Upper lobe of left lung (tissue), 6 donors: ENCODE data around the gene CISH. TPM values are rescaled to one million over a fixed set of nuclear protein-coding genes. Genes with fewer than 3 reads are reported as not detected.
A peak's percentile ranks its signal among the peaks of the same experiment; 100 is the strongest.

Experiments
- ATAC-seq, 2 donors: fragments of 200-7000 bp; cut with Tn5 transposase; one replicate each; pipeline ENCODE4 v1.9.1; 2022; ENCODE audit warnings: mild to moderate bottlenecking in 2 of 2, moderate library complexity in 2 of 2; ENCODE audit not compliant: low FRiP score in 2 of 2
- DNase-seq, 2 donors: peaks; one replicate each; pipeline ENCODE4 v3.0.0-alpha.2; 2019 to 2020
- H3K27ac ChIP-seq, 4 donors: fragments of 200-600 bp; sonication (generic); one replicate each; pipeline ENCODE4 v1.5.1; 2016 to 2019
- H3K27me3 ChIP-seq, 4 donors: fragments of 200-600 bp; sonication (generic); one replicate each; pipeline ENCODE4 v1.5.1; 2017 to 2019
- H3K36me3 ChIP-seq, 4 donors: fragments of 200-600 bp; sonication (generic); one replicate each; pipeline ENCODE4 v1.5.1; 2016 to 2019
- H3K4me1 ChIP-seq, 4 donors: fragments of 200-600 bp; sonication (generic); one replicate each; pipeline ENCODE4 v1.5.1; 2018 to 2019
- H3K4me3 ChIP-seq, 4 donors: fragments of 200-600 bp; sonication (generic); one replicate each; pipeline ENCODE4 v1.5.1; 2017 to 2019; ENCODE audit warnings: mild to moderate bottlenecking in 2 of 4, moderate library complexity in 1 of 4
- H3K9me3 ChIP-seq, 4 donors: fragments of 200-600 bp; sonication (generic); one replicate each; pipeline ENCODE4 v1.5.1; 2018 to 2019
- CTCF ChIP-seq, 6 experiments: fragments of 450-650 bp in 4 of 6; fragments of 200-600 bp in 2 of 6; sonication (generic) in 2 of 6; IDR thresholded peaks; one replicate each; pipeline ENCODE4 v1.5.1; 2016 to 2019; ENCODE audit warnings: antibody characterized with exemption in 6 of 6
- EP300 ChIP-seq, 4 donors: sonication (generic); formaldehyde crosslinking; IDR thresholded peaks; one replicate each; pipeline ENCODE4 v1.5.1; 2017; ENCODE audit warnings: antibody characterized with exemption in 4 of 4, control low read depth in 2 of 4
- POLR2A ChIP-seq, 4 donors: fragments of 450-650 bp; IDR thresholded peaks; one replicate each; pipeline ENCODE4 v1.5.1; 2016 to 2017; ENCODE audit warnings: antibody characterized with exemption in 4 of 4, mild to moderate bottlenecking in 2 of 4
- POLR2AphosphoS5 ChIP-seq, 2 donors: sonication (generic); formaldehyde crosslinking; IDR thresholded peaks; one replicate each; pipeline ENCODE4 v1.5.1; 2017; ENCODE audit warnings: antibody characterized with exemption in 2 of 2
- WGBS, 2 donors: methylation state at CpG; one replicate each; pipeline ENCODE4 v1.1.5; 2017 to 2018; 5-methylcytosine and 5-hydroxymethylcytosine counted together
- total RNA-seq, 6 donors: library from RNA; depleted of rRNA in 4 of 6; stranded (reverse); fragments of >200 nt in 4 of 6; gene quantifications; one replicate each; pipeline versions ENCODE4 v1.1.0 to v1.2.1, GENCODE V29; 2016 to 2021
- donor health status: DM: no; HTN: no; CAD: no; lungs with moderate emphysema.
- donor health status: DM: no; HTN: yes; CAD: no; lungs with severe emphysema.

CISH gene
- total RNA-seq, 6 donors from 2014 or later: 35.8 to 66.9 (median 43.1) TPM

GRCh38 chr3:50592568-50592967, 19.0 kb downstream of the CISH start:
- 14 to 20% methylated on average over 2 to 5 of the region's 5 CpGs for WGBS, 2 donors
- H3K4me1 ChIP-seq: peaks cover 27 to 56% (median 40%) of the 10 kb centered on the region in 4 donors
- H3K27ac ChIP-seq: peak overlapping the region; percentile 48 to 91 (median 88)
- H3K27me3 ChIP-seq: no peaks in the 10 kb centered on the region
- ATAC-seq (peak; percentile 34 to 59), DNase-seq (peak in 1 of 2 donors; percentile 80)
- H3K9me3 ChIP-seq: no peaks in the 10 kb centered on the region
- TF ChIP-seq EP300 (IDR thresholded peaks at IDR 0.05) (no peak), POLR2AphosphoS5 (IDR thresholded peaks at IDR 0.05) (no peak), CTCF (IDR thresholded peaks at IDR 0.05) (no peak), POLR2A (IDR thresholded peaks at IDR 0.05) (peak in 1 of 4 donors; percentile 43)
- H3K4me3 ChIP-seq: no peak overlapping the region
- no peaks in the 10 kb centered on the region for H3K36me3 ChIP-seq

GRCh38 chr3:50591196-50591741, 20.3 kb downstream of the CISH start:
- Histone ChIP-seq H3K27ac (peak overlapping the region; percentile 87 to 91 (median 89)), H3K27me3 (no peaks in the 10 kb centered on the region), H3K4me3 (no peak overlapping the region), H3K4me1 (peaks cover 27 to 58% (median 40%) of the 10 kb centered on the region in 4 donors), H3K9me3 (no peaks in the 10 kb centered on the region), H3K36me3 (no peaks in the 10 kb centered on the region)
- no peak for DNase-seq
- TF ChIP-seq CTCF (IDR thresholded peaks at IDR 0.05) (no peak), POLR2AphosphoS5 (IDR thresholded peaks at IDR 0.05) (no peak), EP300 (IDR thresholded peaks at IDR 0.05) (no peak), POLR2A (IDR thresholded peaks at IDR 0.05) (no peak)
- 65% methylated on average over 6 of the region's 9 CpGs; no CpG with 5 or more reads in 1 of the 2 donors for WGBS, 2 donors
- peak in 1 of 2 donors; percentile 9 for ATAC-seq

- Histone ChIP-seq H3K27ac (peak overlapping the region in 1 of 4 donors; percentile 93), H3K27me3 (no peaks in the 10 kb centered on the region), H3K4me1 (peaks cover 33 to 77% (median 47%) of the 10 kb centered on the region in 4 donors), H3K4me3 (no peak overlapping the region), H3K36me3 (no peaks in the 10 kb centered on the region), H3K9me3 (no peaks in the 10 kb centered on the region)
- DNase-seq (no peak), ATAC-seq (no peak)
- 83 to 91% methylated on average over 4 of the region's 4 CpGs for WGBS, 2 donors
- TF ChIP-seq EP300 (IDR thresholded peaks at IDR 0.05) (no peak), CTCF (IDR thresholded peaks at IDR 0.05) (no peak), POLR2AphosphoS5 (IDR thresholded peaks at IDR 0.05) (no peak), POLR2A (IDR thresholded peaks at IDR 0.05) (no peak)
Observed at GRCh38 chr3:50588759-50589433, 22.7 kb downstream of the CISH start.

- Histone ChIP-seq H3K27me3 (no peaks in the 10 kb centered on the region), H3K27ac (peak overlapping the region in 2 of 4 donors; percentile 4 to 93), H3K4me3 (no peak overlapping the region), H3K4me1 (peaks cover 35 to 76% (median 48%) of the 10 kb centered on the region in 4 donors), H3K36me3 (no peaks in the 10 kb centered on the region), H3K9me3 (no peaks in the 10 kb centered on the region)
- DNase-seq (no peak), ATAC-seq (no peak)
- TF ChIP-seq CTCF (IDR thresholded peaks at IDR 0.05): no peak
- no peak for TF ChIP-seq EP300 (IDR thresholded peaks at IDR 0.05)
- no peak for TF ChIP-seq POLR2A (IDR thresholded peaks at IDR 0.05)
- no peak for TF ChIP-seq POLR2AphosphoS5 (IDR thresholded peaks at IDR 0.05)
- WGBS, 2 donors: 57 to 65% methylated on average over 14 to 17 of the region's 17 CpGs
Observed at GRCh38 chr3:50587806-50588758, 23.5 kb downstream of the CISH start.
